ENCODE results near the gene MYO1E. TPM values are rescaled to one million over a fixed set of nuclear protein-coding genes. Genes with fewer than 3 reads are reported as not detected.

The MYO1E gene
- polyA plus RNA-seq, 1 donor from 2014 or later = 0.38 TPM

DNA sequence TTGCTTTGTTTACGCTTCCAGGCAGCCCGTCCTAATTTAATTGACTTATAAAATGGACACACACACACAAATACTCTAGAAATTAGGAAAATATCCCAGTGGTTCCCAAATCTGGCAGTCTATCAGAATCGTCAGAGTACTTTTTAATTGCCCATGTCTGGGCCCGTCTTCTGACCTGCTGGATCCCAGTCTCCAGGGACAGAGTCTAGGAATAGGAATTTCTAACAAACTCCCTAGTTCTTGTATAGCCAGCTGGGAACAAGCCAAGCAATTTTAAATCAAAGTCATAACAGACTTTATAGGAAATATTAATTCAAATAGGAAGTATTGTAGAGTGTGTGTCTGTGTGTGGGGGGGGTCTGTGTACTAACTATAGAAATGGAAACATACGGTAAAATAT, 132.6 kb downstream of the MYO1E start:
- Histone ChIP-seq H3K9ac (ENCODE audit: low read length) (no peak overlapping the region), H3K9me3 (ENCODE audit: low read length) (no peaks in the 10 kb centered on the region), H3K36me3 (ENCODE audit: insufficient read depth, low read length) (no peaks in the 10 kb centered on the region), H2AFZ (ENCODE audit: low read depth, low read length) (no peak overlapping the region), H3K79me2 (replicated peaks; ENCODE audit: insufficient read depth, low read length) (no peaks in the 10 kb centered on the region), H3K27ac (ENCODE audit: low read length) (no peak overlapping the region), H3K4me2 (ENCODE audit: low read length) (no peak overlapping the region), H3F3A (ENCODE audit: insufficient read depth, low read length, poor library complexity, severe bottlenecking) (no peaks in the 10 kb centered on the region), H4K20me1 (ENCODE audit: insufficient read depth) (no peaks in the 10 kb centered on the region), H3K27me3 (ENCODE audit: insufficient read depth, low read depth, low read length) (no peaks in the 10 kb centered on the region), H3K4me3 (ENCODE audit: low read length) (no peak overlapping the region), H3K9me2 (ENCODE audit: insufficient read depth, low read length) (no peaks in the 10 kb centered on the region)
- TF ChIP-seq EZH2 (IDR thresholded peaks at IDR 0.05; ENCODE audit: borderline replicate concordance, insufficient read depth, low read length, poor library complexity, severe bottlenecking) (no peak), POLR2AphosphoS5 (IDR thresholded peaks at IDR 0.05) (no peak), RAD21 (conservative IDR thresholded peaks at IDR 0.05) (no peak), MXI1 (conservative IDR thresholded peaks at IDR 0.05; ENCODE audit: poor library complexity, severe bottlenecking) (no peak), SMC3 (conservative IDR thresholded peaks at IDR 0.05; ENCODE audit: poor library complexity) (no peak), TAF1 (IDR thresholded peaks at IDR 0.05; ENCODE audit: low read depth) (no peak), EP300 (conservative IDR thresholded peaks at IDR 0.05; ENCODE audit: poor library complexity, severe bottlenecking) (no peak)
- TF ChIP-seq, protein P1, sequence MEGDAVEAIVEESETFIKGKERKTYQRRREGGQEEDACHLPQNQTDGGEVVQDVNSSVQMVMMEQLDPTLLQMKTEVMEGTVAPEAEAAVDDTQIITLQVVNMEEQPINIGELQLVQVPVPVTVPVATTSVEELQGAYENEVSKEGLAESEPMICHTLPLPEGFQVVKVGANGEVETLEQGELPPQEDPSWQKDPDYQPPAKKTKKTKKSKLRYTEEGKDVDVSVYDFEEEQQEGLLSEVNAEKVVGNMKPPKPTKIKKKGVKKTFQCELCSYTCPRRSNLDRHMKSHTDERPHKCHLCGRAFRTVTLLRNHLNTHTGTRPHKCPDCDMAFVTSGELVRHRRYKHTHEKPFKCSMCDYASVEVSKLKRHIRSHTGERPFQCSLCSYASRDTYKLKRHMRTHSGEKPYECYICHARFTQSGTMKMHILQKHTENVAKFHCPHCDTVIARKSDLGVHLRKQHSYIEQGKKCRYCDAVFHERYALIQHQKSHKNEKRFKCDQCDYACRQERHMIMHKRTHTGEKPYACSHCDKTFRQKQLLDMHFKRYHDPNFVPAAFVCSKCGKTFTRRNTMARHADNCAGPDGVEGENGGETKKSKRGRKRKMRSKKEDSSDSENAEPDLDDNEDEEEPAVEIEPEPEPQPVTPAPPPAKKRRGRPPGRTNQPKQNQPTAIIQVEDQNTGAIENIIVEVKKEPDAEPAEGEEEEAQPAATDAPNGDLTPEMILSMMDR (IDR thresholded peaks at IDR 0.05; ENCODE audit: poor library complexity, severe bottlenecking) = no peak
- TF ChIP-seq, protein P2, sequence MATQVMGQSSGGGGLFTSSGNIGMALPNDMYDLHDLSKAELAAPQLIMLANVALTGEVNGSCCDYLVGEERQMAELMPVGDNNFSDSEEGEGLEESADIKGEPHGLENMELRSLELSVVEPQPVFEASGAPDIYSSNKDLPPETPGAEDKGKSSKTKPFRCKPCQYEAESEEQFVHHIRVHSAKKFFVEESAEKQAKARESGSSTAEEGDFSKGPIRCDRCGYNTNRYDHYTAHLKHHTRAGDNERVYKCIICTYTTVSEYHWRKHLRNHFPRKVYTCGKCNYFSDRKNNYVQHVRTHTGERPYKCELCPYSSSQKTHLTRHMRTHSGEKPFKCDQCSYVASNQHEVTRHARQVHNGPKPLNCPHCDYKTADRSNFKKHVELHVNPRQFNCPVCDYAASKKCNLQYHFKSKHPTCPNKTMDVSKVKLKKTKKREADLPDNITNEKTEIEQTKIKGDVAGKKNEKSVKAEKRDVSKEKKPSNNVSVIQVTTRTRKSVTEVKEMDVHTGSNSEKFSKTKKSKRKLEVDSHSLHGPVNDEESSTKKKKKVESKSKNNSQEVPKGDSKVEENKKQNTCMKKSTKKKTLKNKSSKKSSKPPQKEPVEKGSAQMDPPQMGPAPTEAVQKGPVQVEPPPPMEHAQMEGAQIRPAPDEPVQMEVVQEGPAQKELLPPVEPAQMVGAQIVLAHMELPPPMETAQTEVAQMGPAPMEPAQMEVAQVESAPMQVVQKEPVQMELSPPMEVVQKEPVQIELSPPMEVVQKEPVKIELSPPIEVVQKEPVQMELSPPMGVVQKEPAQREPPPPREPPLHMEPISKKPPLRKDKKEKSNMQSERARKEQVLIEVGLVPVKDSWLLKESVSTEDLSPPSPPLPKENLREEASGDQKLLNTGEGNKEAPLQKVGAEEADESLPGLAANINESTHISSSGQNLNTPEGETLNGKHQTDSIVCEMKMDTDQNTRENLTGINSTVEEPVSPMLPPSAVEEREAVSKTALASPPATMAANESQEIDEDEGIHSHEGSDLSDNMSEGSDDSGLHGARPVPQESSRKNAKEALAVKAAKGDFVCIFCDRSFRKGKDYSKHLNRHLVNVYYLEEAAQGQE (IDR thresholded peaks at IDR 0.05; ENCODE audit: borderline replicate concordance) = no peak

DNA sequence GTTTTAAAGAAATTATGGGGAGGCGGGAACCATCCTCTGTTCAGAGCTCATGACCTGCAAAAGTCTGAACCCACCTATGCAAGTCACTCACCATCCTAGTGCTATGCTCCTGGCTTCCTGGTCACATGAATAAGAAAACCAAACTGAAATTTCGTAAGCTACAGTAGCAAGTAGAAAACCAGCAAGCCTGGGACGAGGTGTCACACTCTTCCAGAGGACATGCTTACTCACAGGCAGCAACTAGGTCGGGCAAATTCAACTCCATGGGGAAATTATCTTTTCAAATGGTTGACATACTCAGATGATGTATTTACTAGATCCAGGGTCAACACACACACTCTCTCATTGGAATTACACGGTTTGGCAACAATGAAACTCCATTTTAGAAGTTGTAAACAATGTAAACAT, 134.7 kb downstream of the MYO1E start:
- Histone ChIP-seq H3K79me2 (replicated peaks; ENCODE audit: insufficient read depth, low read length) (no peaks in the 10 kb centered on the region), H3K27me3 (ENCODE audit: insufficient read depth, low read depth, low read length) (no peaks in the 10 kb centered on the region), H3F3A (ENCODE audit: insufficient read depth, low read length, poor library complexity, severe bottlenecking) (no peaks in the 10 kb centered on the region), H3K9me2 (ENCODE audit: insufficient read depth, low read length) (no peaks in the 10 kb centered on the region), H3K9me3 (ENCODE audit: low read length) (no peaks in the 10 kb centered on the region), H3K4me3 (ENCODE audit: low read length) (no peak overlapping the region), H3K27ac (ENCODE audit: low read length) (no peak overlapping the region), H3K9ac (ENCODE audit: low read length) (no peak overlapping the region), H3K4me2 (ENCODE audit: low read length) (no peak overlapping the region), H4K20me1 (ENCODE audit: insufficient read depth) (no peaks in the 10 kb centered on the region), H3K36me3 (ENCODE audit: insufficient read depth, low read length) (no peaks in the 10 kb centered on the region), H2AFZ (ENCODE audit: low read depth, low read length) (no peak overlapping the region)
- TF ChIP-seq, protein P1 (IDR thresholded peaks at IDR 0.05; ENCODE audit: poor library complexity, severe bottlenecking) = no peak
- no peak for TF ChIP-seq SMC3 (conservative IDR thresholded peaks at IDR 0.05; ENCODE audit: poor library complexity)
- TF ChIP-seq POLR2AphosphoS5 (IDR thresholded peaks at IDR 0.05) = no peak
- no peak for TF ChIP-seq TAF1 (IDR thresholded peaks at IDR 0.05; ENCODE audit: low read depth)
- TF ChIP-seq, protein P2 (IDR thresholded peaks at IDR 0.05; ENCODE audit: borderline replicate concordance) = no peak
- TF ChIP-seq RAD21 (conservative IDR thresholded peaks at IDR 0.05) = no peak
- no peak for TF ChIP-seq MXI1 (conservative IDR thresholded peaks at IDR 0.05; ENCODE audit: poor library complexity, severe bottlenecking)
- TF ChIP-seq EP300 (conservative IDR thresholded peaks at IDR 0.05; ENCODE audit: poor library complexity, severe bottlenecking) = no peak
- TF ChIP-seq EZH2 (IDR thresholded peaks at IDR 0.05; ENCODE audit: borderline replicate concordance, insufficient read depth, low read length, poor library complexity, severe bottlenecking) = no peak
